Activated CD4-positive, alpha-beta T cell treated with anti-CD3 and anti-CD28 coated beads, Interleukin-2, amount 50 U/mL, for 1 hour (primary cell): ENCODE measurements around the gene CLIC4.

Source experiments
- DNase-seq: peaks from one replicate; pipeline ENCODE4 v3.0.0-alpha.2; 2020

CLIC4 gene

DNA sequence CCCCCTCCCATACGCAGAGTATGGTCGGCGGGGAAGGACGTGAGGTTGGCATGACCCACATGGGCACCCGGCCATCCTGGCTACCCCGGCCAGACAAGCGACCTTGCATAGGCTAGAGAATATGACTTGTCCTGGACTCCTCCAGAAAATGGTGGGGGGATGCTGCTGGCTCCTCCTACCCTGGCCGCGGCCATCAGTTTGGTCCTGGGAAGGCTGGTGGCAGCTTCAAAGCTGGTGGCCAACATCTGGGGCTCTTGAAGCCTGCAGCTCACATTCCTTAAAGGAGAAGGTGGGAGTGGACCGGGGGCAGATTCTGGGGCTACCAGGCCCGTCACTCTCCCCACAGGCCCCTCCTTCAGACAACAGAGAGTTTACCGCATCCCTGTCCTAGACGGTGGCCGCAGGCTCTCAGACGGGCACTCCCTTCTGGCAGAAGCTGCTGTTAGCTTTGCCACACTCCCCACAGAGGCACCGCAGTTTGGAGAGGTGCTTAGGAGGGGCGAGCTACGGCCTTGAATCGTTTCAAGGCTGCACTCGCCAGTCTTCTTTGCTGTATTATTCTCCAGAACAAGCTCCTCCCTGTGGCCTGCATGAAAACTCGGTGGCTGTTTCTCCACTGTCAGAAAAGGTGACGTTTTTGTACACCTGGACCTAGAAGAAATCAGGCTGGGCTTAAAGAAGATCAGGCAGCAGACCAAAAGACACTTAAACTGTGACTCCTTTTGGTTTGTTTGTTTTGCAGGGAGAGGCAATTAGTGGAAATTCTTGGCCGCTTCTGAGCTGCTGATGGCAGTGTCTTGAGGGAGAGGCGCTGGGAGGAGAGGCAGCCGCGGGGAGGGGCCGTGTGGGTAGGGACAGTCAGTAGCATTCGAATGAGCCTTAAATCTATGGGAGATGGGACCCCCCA is 116.8 kb downstream of the CLIC4 start:
- no peak for DNase-seq

GRCh38 chr1:24862775-24863483 is 117.7 kb downstream of the CLIC4 start:
- no peak for DNase-seq

GRCh38 chr1:24864370-24864777 is 119.1 kb downstream of the CLIC4 start:
- no peak for DNase-seq

DNA sequence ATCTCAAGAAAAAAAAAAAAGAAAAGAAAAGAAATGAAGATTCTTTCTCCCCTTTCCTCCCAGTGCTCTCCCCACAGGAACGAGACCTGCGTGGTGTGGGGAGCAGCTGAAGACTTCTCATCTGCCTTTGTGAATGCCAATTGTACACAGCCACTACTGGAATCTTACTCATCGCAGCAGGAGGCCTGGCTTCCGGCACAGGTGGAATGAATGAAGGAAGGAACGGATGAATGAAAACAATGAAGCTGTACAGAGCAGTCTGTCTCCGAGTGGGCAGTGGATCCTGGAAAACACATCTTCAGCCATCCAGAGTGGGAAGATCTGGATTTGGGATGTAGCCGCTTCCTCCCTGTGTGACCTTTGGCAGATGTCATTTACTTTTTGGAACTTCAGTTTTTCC is 119.9 kb downstream of the CLIC4 start:
- no peak for DNase-seq

DNA sequence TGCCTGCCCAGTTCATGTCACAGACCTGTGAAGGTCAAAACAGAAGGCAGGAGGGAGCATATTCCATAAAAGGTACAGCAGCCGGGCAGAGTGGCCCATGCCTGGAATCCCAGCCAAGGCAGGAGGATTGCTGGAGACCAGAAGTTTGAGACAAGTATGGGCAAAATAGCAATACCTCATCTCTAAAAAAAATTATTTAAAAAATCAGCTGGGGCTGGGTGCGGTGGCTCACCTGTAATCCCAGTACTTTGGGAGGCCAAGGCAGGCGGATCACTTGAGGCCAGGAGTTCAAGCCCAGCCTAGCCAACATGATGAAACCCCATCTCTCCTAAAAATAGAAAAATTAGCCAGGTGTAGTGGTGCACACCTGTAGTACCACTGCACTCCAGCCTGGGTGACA is 120.3 kb downstream of the CLIC4 start:
- DNase-seq: no peak

GRCh38 chr1:24866211-24867083 is 121.2 kb downstream of the CLIC4 start:
- no peak for DNase-seq

DNA sequence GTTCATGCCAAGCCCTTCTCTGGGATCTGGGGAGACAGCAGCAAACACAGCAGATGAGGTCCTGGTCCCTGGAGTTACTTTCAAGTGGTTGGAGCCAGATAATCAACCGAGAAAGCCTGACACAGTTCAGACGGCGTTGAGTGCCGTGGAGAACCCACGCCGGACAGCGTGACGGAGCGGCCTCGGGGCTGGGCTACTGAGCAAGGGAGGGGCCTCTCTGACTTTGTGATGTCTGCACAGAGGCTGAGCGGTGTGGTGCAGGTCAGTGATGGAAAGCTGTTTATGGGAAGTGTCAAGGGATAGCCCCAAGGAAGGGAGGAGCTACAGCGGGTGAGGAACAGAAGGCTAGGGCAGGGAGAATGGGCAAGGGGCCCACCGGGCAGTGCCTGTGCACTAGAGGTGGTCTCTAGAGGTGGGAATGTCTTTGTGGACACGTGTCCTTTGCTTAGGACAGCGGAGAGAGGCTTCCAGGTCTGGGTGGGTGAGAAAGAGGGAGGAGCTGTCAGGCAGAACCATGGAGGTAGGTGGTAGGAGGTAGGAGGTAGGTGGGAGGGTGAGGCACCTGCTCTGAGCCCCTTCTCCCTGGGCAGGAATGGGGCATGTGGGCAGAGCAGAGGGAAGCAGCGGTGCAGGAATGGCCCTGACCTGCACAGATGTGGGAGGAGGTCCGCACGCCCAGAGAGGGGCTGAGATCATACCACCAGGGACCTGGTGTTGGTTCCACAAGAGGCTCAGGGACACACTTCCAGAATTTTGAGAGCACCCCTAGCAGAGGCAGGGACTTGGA is 122.0 kb downstream of the CLIC4 start:
- no peak for DNase-seq

GRCh38 chr1:24868016-24868875 is 123.0 kb downstream of the CLIC4 start:
- no peak for DNase-seq

DNA sequence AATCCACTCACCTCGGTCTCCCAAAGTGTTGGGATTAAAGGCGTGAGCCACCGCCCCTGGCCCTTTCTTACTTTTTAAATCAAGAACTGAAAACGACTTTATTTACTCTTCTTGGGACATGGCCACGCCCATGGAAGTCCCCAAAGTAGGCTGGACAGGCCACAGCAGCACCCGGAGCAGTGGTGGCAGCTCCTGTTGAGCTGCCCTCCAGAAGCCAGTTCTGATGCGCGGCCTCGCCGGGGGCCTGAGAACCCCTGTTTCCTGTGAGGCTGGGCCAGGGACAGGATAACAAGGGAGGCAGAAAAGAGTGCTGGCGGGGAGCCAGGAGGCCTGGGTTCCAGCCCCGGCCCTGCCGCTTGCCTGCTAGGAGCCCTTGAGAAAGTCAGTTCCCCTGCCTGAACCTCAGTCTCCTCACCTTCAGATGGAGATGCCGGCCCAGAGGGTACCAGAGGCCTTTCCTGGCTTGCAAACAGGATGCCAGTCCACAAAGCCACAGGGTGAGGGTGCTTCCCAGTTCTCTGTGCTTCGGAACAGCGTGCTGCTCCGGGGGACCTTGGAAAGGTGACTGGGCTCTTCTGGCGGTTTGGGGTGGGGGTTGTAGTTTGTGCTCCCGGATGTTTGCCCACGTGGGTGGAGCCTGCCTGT is 125.4 kb downstream of the CLIC4 start:
- peak; percentile 4 for DNase-seq

DNA sequence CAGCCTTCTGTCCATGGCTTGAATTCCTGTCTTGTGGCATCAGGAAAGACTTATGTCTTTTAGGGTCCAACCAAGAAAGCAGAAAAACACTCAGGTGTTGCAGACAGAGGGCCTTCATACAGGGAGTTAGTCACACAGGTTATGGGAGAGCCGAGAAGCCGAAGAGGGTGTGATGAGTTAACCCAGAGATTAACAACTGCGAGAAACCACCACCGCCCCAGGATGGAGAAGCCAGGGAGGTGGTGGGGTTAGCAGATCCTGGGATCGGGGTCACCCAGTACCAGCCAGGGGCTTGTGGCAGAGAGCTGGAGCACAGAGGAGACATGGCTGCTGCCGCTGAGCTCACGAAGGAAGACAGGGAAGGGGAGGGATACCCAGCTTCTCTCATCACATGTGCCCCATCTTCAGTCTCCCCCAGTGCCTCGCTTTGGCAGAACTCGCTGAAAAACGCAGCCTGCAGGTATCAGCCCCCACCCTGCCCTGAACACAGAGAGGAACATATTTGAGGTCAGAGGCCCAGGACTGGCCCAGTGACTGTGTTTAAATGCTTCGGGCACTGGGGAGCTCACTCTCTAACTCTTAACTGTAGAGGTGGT is 126.2 kb downstream of the CLIC4 start:
- no peak for DNase-seq

GRCh38 chr1:24872061-24872850 is 127.0 kb downstream of the CLIC4 start:
- no peak for DNase-seq

- no peak for DNase-seq
Observed at GRCh38 chr1:24873148-24873547, 127.9 kb downstream of the CLIC4 start.

- no peak for DNase-seq
Observed at GRCh38 chr1:24874056-24874455, 128.8 kb downstream of the CLIC4 start.

GRCh38 chr1:24874611-24875234 is 129.5 kb downstream of the CLIC4 start:
- DNase-seq: no peak

DNA sequence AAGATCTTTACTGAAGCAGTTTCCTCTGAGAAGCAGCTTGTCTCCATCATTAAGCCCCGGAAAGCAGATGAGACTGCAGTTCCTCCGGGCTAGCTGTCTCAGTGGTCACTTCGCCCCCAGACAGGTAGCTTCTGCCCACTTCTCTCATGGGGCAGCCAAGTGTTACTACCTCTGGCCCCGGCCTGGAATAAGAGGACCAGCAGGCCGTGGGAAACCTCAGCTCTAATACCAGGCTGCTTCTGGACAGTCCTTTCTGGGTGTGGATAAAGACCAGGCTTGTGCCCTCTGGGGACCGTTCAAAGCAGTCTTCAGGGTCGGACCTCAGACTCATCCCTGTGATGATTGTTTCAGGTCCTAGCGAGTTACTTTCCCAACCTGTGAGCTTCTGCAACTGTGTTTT is 130.0 kb downstream of the CLIC4 start:
- DNase-seq: no peak

DNA sequence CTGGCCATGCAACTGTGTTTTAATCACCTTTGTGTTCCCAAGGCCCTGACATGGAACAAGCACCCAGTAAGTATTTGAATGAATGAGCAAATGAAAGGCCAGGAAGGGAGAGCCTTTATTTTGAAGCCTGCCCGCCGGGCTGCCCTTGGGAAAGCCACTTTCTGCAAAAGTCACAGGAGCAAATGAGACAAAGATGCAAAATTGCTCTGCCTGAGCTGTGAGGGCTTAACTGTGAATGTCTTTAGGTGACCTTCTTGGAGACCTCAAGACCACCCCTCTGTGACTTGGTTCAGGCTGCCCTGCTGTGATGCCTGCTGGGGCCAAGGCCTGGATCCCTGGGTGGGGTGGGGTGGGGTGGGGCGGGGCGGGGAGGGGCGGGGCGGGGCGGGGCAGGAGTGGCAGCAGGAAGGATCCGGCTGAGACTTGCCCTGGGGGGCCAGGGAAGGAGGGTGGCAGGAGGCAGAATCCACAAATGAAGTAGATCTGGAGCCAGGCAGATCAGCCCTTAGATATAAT is 130.8 kb downstream of the CLIC4 start:
- no peak for DNase-seq

DNA sequence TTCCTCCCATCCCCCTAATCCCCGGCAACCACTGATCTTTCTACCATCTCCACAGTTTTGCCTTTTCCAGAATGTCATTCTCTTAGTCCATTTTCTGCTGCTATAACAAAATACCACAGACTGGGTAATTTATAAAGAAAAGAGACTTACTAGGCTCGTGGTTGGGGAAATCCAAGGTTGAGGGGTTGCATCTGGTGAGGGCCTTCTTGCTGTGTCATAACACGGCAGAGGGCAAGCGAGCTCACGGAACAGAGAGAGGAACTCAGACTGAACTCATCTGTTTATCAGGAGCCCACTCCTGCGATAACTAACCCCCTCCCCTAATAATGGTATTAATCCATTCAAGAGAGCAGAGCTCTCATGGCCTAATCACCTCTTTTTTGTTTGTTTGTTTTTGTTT is 132.8 kb downstream of the CLIC4 start:
- no peak for DNase-seq

- DNase-seq: no peak
Observed at GRCh38 chr1:24878775-24879742, 133.8 kb downstream of the CLIC4 start.
